H1 (cell line): Measurements from ENCODE around the gene CLIC2.
"Not testable (repeated sequence)": the region's sequence is repeated elsewhere in the genome, so short reads cannot be mapped to it uniquely, and the experiment has no call there.

ENCODE experiments used
- CREB1 ChIP-seq: IDR thresholded peaks from 2 replicates; pipeline ENCODE4 v1.6.1; 2012; ENCODE audit warnings: inconsistent platforms
- CTCF ChIP-seq, 3 experiments: IDR thresholded peaks; 1 replicate in 2 of 3; 2 replicates in 1 of 3; pipeline versions ENCODE4 v1.5.1 to v1.6.1; 2011; ENCODE audit warnings: low read length in 3 of 3, mild to moderate bottlenecking in 3 of 3, inconsistent platforms in 2 of 3, low read depth in 1 of 3, moderate library complexity in 1 of 3; ENCODE audit not compliant: insufficient read depth in 1 of 3; ENCODE audit errors: control extremely low read depth in 1 of 3
- E2F6 ChIP-seq: IDR thresholded peaks from 2 replicates; pipeline ENCODE4 v1.6.1; 2012; ENCODE audit warnings: inconsistent platforms
- GABPA ChIP-seq: IDR thresholded peaks from 2 replicates; pipeline ENCODE4 v1.6.1; 2011; ENCODE audit warnings: mild to moderate bottlenecking, low read length, moderate library complexity, borderline replicate concordance; ENCODE audit not compliant: insufficient read depth
- JUN ChIP-seq: IDR thresholded peaks from 2 replicates; pipeline ENCODE4 v1.6.1; 2011; ENCODE audit warnings: low read depth, mild to moderate bottlenecking, improper control_type of control experiment, low read length
- KDM1A ChIP-seq: fragments of 200-600, 300-600 bp; sonication (generic); IDR thresholded peaks from 2 replicates; pipeline ENCODE4 v1.7.1; 2016; ENCODE audit warnings: mild to moderate bottlenecking, low read length, borderline replicate concordance
- NRF1 ChIP-seq: IDR thresholded peaks from 2 replicates; pipeline ENCODE4 v1.6.1; 2011; ENCODE audit warnings: mild to moderate bottlenecking, low read depth, low read length, improper control_type of control experiment
- POLR2A ChIP-seq, 2 experiments: IDR thresholded peaks; 1 replicate in 1 of 2; 2 replicates in 1 of 2; pipeline ENCODE4 v1.6.1; 2011; ENCODE audit warnings: low read depth in 2 of 2, low read length in 2 of 2, mild to moderate bottlenecking in 2 of 2; ENCODE audit errors: control extremely low read depth in 1 of 2
- POLR2AphosphoS5 ChIP-seq: IDR thresholded peaks from 2 replicates; pipeline ENCODE4 v1.6.1; 2011; ENCODE audit warnings: low read depth, low read length
- RFX5 ChIP-seq: IDR thresholded peaks from 2 replicates; pipeline ENCODE4 v1.6.1; 2011; ENCODE audit warnings: low read depth, low read length, improper control_type of control experiment, borderline replicate concordance
- SP1 ChIP-seq: IDR thresholded peaks from 2 replicates; pipeline ENCODE4 v1.6.1; 2011; ENCODE audit warnings: low read depth, low read length
- TCF12 ChIP-seq: IDR thresholded peaks from 2 replicates; pipeline ENCODE4 v1.6.1; 2011; ENCODE audit warnings: low read depth, mild to moderate bottlenecking, low read length
- YY1 ChIP-seq: IDR thresholded peaks from 2 replicates; pipeline ENCODE4 v1.6.1; 2011; ENCODE audit warnings: low read depth, mild to moderate bottlenecking, low read length

- not testable (repeated sequence) for TF ChIP-seq NRF1; POLR2A (IDR thresholded peaks at IDR 0.05; ENCODE audit: control extremely low read depth in 1 of 2, low read depth in 2 of 2, low read length in 2 of 2); RFX5; E2F6; CTCF (IDR thresholded peaks at IDR 0.05; ENCODE audit: control extremely low read depth in 1 of 3, insufficient read depth in 1 of 3, low read depth in 1 of 3, low read length in 3 of 3); GABPA; SP1; JUN; POLR2AphosphoS5; YY1; CREB1; KDM1A; TCF12
These were observed 39.5 kb upstream of the CLIC2 start for GRCh38 chrX:155373777-155374458.
